Head of caudate nucleus (tissue), 42 donors: ENCODE measurements around the gene GCKR.

Experiments
- DNase-seq, 42 donors: peaks; one replicate each; pipeline versions ENCODE4 v3.0.0 to v3.0.0-alpha.2; 2020 to 2021; ENCODE audit warnings: mixed read lengths in 7 of 42
- intact Hi-C: fragments of 100-400 bp; cut with DNase I; formaldehyde crosslinking; loops from one replicate; pipeline ENCODE4 v1.15.0; 2022

Gene GCKR

DNA sequence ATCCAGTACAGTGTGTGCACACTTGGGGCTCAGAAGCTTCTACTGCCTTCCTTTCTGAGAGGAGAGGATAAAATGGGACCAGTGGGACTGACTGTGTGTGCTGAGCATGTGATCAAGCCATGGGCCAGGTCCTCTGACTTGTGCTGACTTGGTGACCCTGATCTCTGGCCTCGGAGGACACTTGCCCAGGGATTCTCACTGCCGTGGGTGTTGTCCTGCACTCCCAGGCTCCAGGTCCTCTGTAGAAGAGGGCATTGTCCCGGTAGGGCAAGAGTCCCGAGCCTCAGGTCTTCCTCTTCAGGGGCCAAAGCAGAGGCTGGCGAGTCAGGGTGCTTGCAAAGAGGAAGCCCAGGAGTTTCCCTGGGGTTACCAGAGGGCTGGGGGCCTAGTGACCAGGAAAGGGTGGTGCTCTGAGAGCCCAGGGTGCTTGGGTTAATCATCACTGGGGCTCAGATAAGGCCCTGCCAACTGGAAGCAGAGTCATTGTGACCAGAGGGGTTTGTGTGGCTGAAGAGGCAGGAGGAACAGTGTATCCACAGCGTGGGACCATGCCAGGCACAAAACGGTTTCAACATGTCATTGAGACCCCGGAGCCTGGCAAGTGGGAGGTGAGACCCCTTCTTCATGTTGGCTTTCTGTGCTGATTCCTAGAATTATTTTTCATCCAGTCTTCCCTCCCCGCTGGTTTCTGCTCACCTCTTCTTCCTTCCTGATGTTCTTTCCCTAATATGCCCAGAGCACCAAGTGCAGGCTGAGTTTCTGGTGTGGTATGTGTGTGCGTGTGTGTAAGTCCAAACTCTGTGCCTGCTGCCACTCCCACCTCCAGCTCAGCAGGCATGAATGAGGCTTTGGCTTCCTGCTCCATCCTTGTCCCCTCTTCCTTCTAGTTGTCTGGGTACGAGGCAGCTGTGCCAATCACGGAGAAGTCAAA is at the start of gene GCKR:
Gene GCKR (plus strand): TSS at position 483 of the 931 bp plus-strand sequence. CDS start 66 bp downstream, at position 549.
- DNase-seq: no peak
- intact Hi-C loops: no loop called here

DNA sequence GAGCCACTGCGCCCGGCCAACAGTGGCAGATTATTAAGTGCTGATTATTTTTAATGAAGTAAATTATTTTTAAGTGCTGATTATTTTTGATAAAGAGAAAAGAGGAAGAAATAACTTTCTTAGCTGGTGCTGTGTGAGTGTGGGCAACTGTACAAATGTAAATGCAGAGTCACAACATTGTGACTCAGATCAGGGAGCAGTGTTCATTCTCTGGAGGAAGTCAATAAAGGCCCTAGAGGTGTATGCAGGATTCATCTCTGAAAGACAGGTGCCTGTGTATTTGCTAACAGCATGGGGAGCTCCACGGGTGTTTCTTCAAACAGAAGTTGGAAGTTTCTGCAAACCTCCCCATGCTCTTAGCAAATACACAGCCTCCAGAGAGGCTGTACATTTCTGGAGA is 48.3 kb upstream of the GCKR start:
- peak in 1 of 42 donors; percentile 9 for DNase-seq
- intact Hi-C loops: no loop called here

DNA sequence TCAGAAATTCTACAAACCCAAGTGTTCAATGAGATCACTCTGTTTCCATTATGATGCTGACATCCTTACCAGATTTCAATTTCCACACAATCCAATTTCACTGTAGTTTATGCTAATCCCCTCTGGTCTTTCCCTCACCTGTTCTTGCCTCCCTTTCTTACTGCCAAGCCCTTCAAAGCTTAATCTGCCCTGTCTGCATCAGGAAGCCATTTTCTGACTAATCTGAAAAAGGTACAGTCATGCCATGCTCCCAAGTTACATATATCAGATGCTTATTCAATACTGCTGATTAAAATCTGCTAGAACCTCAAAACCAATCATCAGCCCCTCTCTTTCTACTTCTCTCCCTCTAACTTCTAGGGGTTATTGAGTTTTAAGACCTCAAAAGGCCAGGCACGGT is 45.5 kb upstream of the GCKR start:
- DNase-seq: no peak
- intact Hi-C loops: no loop called here

DNA sequence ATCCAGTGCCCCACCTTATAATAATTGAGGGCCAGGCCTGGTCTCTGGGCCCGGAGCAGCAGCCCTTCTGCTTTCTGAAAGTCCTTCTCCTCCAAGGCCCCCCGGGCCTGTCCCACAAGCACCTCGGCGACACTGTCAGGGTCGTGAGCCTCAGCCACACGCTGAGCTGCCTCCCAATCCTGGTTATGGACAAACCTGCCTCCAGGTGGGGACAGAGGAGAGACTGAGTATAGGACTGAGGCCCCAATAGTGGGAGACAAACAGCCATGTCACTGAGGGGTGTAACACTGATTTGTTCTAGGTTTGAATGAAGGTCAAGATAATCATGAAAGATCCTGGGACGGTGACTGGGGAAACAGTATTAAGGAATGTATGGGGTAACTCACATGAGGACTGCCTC is 42.7 kb upstream of the GCKR start:
- intact Hi-C loops: no loop called here
- DNase-seq: no peak

- intact Hi-C loops: no loop called here
- no peak for DNase-seq
Measured at GRCh38 chr2:27461118-27461517, 35.5 kb upstream of the GCKR start.

DNA sequence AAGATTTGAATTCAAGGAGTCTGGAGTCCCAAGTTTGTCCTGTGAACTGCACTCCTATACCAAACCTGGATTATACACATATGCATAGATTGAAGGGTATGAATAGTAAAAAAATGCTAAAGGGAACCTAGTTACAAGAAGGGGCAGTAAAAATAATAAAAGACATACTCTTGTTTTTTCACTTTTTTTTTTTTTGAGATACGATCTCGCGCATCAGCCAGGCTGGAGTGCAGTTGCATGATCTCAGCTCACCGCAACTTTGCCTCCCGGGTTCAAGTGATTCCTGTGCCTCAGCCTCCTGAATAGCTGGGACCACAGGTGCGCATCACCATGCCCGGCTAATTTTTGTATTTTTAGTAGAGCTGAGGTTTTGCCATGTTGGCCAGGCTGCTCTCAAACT is 32.2 kb upstream of the GCKR start:
- intact Hi-C loops: no loop called here
- no peak for DNase-seq

GRCh38 chr2:27471961-27472360 is 24.7 kb upstream of the GCKR start:
- no peak for DNase-seq
- intact Hi-C loops: no loop called here

- peak in 4 of 42 donors; percentile 5 to 32 (median 18) for DNase-seq
- intact Hi-C loops: loop anchor here (5.0 kb wide), 1 partner anchor 58 kb away; the partner anchor contains the start of gene NRBP1
Measured at GRCh38 chr2:27485496-27485895, 11.1 kb upstream of the GCKR start.

- intact Hi-C loops: loop anchor here (5.0 kb wide), 1 partner anchor 62 kb away; the partner anchor contains the start of gene NRBP1
- peak in 5 of 42 donors; percentile 4 to 29 (median 9) for DNase-seq
Measured at GRCh38 chr2:27489118-27489497, 7.5 kb upstream of the GCKR start.

DNA sequence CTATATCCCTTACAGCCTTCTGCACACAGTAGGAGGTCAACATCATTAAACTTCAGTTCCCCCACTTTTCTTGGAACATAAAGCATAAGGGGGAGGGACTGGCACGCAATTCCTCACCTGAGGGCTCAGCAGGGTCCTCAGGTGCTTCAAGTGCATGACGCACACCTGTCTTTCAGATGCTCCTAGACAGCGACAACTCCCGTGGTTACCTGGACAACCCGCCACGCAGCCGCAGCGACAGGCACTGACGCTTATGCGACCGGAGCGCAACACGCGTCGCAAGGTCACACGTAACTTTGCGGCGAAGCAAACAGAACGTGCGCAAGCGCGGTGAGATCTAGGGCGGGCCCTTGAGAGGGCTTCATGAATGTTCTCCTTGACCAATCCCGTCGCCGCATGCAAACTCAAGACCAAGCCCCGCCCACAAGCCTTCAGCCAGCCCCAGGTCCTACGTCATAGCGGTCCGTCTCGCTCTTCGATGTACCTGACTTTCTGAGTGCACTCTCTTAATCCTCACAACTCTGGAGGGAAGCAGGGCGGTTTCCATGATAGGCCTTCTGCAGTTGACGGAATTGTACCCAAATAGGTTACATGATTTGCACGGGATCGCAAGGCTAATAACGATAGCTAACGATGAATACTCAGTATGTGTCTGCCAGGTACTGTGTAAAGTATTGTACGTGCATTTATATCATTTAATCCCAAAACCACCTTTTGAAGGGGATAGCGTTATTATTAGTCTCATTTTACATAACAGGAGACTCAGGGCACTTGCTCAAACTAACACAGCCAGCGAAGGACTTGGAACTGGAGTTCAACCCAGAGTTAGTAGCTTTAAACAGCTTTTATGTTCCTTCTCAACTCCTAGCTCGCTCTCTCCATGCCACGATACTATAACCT is 6.9 kb upstream of the GCKR start, which contains the start of gene IFT172:
Gene IFT172 (minus strand): TSS at position 246 of the 900 bp plus-strand sequence. CDS start 90 bp downstream, at position 156.
- peak; percentile 97 to 99 (median 99) for DNase-seq
- intact Hi-C loops: loop anchor here (5.0 kb wide), 1 partner anchor 62 kb away; the partner anchor contains the start of gene NRBP1

- intact Hi-C loops: no loop called here
- DNase-seq: no peak
Measured at GRCh38 chr2:27492557-27492956, 4.1 kb upstream of the GCKR start.

- DNase-seq: peak in 2 of 42 donors; percentile 40 to 69
- intact Hi-C loops: no loop called here
Measured at GRCh38 chr2:27493948-27494283, 2.7 kb upstream of the GCKR start.

DNA sequence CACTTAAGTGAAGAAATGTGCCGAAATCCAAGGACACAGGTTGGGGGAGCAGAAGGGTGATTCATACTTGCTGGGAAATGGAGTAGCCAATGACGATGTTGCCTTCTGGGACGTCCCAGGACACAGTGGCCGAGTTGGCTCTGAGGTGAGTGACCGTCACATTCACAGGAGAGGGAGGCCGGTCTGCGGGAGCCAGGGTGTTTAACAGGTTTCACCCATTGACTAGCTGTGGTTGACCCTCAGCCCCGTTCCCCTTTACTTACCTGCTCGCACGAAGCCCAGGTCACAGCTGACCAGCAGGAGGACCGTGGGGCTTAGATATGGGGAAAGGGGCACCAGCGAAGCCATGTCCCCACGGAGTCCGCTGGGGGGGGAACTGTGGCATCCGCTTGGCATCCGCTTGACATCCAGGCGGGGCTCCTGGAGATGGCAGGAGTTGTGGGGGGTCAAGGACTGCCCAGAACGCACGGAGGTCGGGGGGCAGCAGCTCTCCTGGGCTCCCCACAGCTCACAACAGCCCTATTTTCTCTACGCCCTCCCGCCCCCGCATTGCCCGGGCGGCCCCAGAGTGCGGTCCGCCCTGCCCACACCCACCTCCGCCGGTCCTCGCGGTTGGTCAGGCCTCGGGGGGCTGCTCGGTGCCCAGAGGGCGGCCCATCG is 2.2 kb upstream of the GCKR start:
- intact Hi-C loops: no loop called here
- peak in 13 of 42 donors; percentile 5 to 74 (median 35) for DNase-seq

GRCh38 chr2:27494944-27495554 is 1.6 kb upstream of the GCKR start, which contains the start of gene FNDC4:
Gene FNDC4 (minus strand): TSS chr2:27495200. CDS start chr2:27494679, 521 bp downstream.
- peak in 33 of 42 donors; percentile 8 to 63 (median 29) for DNase-seq
- intact Hi-C loops: no loop called here

DNA sequence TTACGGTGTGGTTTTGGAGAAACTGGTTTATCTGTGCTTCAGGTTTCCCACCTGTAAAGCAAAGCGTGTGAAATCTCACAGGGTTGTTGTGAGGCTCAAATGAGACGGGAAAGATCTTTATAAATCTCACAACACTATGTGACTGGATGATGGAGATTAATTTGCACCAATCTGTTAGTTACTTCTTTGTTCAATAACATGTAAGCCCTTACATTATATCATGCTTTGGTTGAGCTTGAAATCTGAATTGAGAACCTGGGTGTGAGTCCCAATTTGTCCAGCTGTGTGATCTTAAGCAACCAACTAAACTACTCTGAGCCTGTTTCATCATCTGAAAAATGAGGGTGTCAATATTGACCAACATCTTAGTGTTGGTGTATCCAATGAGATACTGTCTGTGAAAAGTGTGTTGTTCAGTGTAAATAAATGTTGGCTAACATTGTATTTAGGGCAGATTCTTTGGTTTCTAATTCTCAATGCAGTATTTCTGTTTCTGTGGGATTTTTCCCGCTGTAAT is 741 bp upstream of the GCKR start:
- no peak for DNase-seq
- intact Hi-C loops: no loop called here

DNA sequence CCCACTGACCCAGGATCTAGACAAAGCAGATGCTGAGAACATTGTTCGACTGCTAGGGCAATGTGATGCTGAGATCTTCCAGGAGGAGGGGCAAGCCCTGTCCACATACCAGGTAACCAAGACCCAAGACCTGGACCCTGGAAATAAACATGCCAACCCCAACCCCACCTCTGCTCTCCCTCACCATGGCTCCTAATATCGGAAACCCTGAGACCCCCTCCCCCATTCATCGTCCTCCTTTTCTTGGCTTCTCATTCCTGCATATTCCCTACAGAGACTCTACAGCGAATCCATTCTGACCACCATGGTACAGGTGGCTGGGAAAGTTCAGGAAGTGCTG is 619 bp downstream of the GCKR start:
- intact Hi-C loops: no loop called here
- DNase-seq: no peak

DNA sequence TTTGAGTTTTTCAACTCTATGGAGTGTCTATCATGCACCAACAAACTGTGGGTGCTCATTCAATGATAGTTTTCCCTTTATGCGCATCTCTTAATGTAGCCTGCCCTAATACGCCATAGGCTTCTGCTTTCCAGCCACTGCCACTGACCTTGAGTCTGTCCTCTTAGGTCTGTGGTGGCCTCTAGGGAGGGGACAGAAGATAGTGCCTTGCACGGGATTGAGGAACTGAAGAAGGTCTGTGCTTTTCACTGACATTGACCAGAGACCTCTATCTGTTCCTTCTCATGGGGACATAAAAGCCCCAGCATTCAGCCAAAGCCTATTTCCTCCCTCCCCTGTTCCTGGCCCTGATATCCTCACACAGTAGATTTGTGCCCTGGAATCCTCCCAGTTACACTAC is 2.3 kb downstream of the GCKR start:
- intact Hi-C loops: no loop called here

GRCh38 chr2:27501042-27501441 is 4.4 kb downstream of the GCKR start:
- intact Hi-C loops: no loop called here
- no peak for DNase-seq

More for the DNA sequence above, 2.3 kb downstream of the GCKR start:
- no peak for DNase-seq
